ENCODE data around the gene SLC39A1.

Gene SLC39A1

GRCh38 chr1:153977250-153978240, 14.2 kb upstream of the SLC39A1 start, which contains the start of gene JTB:
Gene JTB, minus strand, starts transcription at chr1:153977674. Its CDS starts 422 bp downstream, at chr1:153977252.
- in situ Hi-C loops (cut with HindIII; ENCODE audit: low sequenced_read_pairs): no loop called here

GRCh38 chr1:153976819-153977249, 13.5 kb upstream of the SLC39A1 start:
- in situ Hi-C loops (cut with HindIII; ENCODE audit: low sequenced_read_pairs): no loop called here

- in situ Hi-C loops (cut with HindIII; ENCODE audit: low sequenced_read_pairs): no loop called here
Measured at GRCh38 chr1:153973525-153973924, 10.2 kb upstream of the SLC39A1 start.

GRCh38 chr1:153973071-153973470, 9.7 kb upstream of the SLC39A1 start:
- in situ Hi-C loops (cut with HindIII; ENCODE audit: low sequenced_read_pairs): no loop called here

- in situ Hi-C loops (cut with HindIII; ENCODE audit: low sequenced_read_pairs): no loop called here
Measured at GRCh38 chr1:153970346-153970745, 7.0 kb upstream of the SLC39A1 start.

GRCh38 chr1:153968972-153969371, 5.6 kb upstream of the SLC39A1 start:
- in situ Hi-C loops (cut with HindIII; ENCODE audit: low sequenced_read_pairs): no loop called here

GRCh38 chr1:153968408-153968807, 5.1 kb upstream of the SLC39A1 start:
- in situ Hi-C loops (cut with HindIII; ENCODE audit: low sequenced_read_pairs): no loop called here

- in situ Hi-C loops (cut with HindIII; ENCODE audit: low sequenced_read_pairs): no loop called here
Measured at GRCh38 chr1:153968000-153968363, 4.6 kb upstream of the SLC39A1 start.

GRCh38 chr1:153967107-153967999, 4.0 kb upstream of the SLC39A1 start, which contains the start of gene CREB3L4:
Gene CREB3L4, plus strand, starts transcription at chr1:153967902. Its CDS starts 624 bp downstream, at chr1:153968526.
- in situ Hi-C loops (cut with HindIII; ENCODE audit: low sequenced_read_pairs): no loop called here

- in situ Hi-C loops (cut with HindIII; ENCODE audit: low sequenced_read_pairs): no loop called here
Measured at GRCh38 chr1:153963850-153964331, 554 bp upstream of the SLC39A1 start.

- in situ Hi-C loops (cut with HindIII; ENCODE audit: low sequenced_read_pairs): no loop called here
Measured at GRCh38 chr1:153962088-153963029, 978 bp downstream of the SLC39A1 start.

GRCh38 chr1:153961421-153961820, 1.9 kb downstream of the SLC39A1 start:
- in situ Hi-C loops (cut with HindIII; ENCODE audit: low sequenced_read_pairs): no loop called here

- in situ Hi-C loops (cut with HindIII; ENCODE audit: low sequenced_read_pairs): no loop called here
Measured at GRCh38 chr1:153960206-153960605, 3.1 kb downstream of the SLC39A1 start.

- in situ Hi-C loops (cut with HindIII; ENCODE audit: low sequenced_read_pairs): no loop called here
Measured at GRCh38 chr1:153959454-153959853, 3.9 kb downstream of the SLC39A1 start.

GRCh38 chr1:153958961-153959260, 4.4 kb downstream of the SLC39A1 start:
- in situ Hi-C loops (cut with HindIII; ENCODE audit: low sequenced_read_pairs): no loop called here

GRCh38 chr1:153958111-153958960, 5.0 kb downstream of the SLC39A1 start, which contains the start of gene CRTC2:
Gene CRTC2, minus strand, starts transcription at chr1:153958612. Its CDS starts 115 bp downstream, at chr1:153958497.
- in situ Hi-C loops (cut with HindIII; ENCODE audit: low sequenced_read_pairs): no loop called here

GRCh38 chr1:153957744-153958110, 5.6 kb downstream of the SLC39A1 start:
- in situ Hi-C loops (cut with HindIII; ENCODE audit: low sequenced_read_pairs): no loop called here

GRCh38 chr1:153956997-153957715, 6.2 kb downstream of the SLC39A1 start:
- in situ Hi-C loops (cut with HindIII; ENCODE audit: low sequenced_read_pairs): no loop called here

GRCh38 chr1:153954826-153955225, 8.5 kb downstream of the SLC39A1 start:
- in situ Hi-C loops (cut with HindIII; ENCODE audit: low sequenced_read_pairs): no loop called here

All from endothelial cell of hepatic sinusoid (primary cell).